Esophagus squamous epithelium (tissue), 5 donors: ENCODE data around the gene TRPV6. TPM values are rescaled to one million over a fixed set of nuclear protein-coding genes. Genes with fewer than 3 reads are reported as not detected.

Experiments used
- DNase-seq: peaks from one replicate; lab custom pipeline; 2025; lab: John Stamatoyannopoulos, UW
- H3K27ac ChIP-seq, 4 donors: fragments of 200-600 bp; sonication (generic); one replicate each; pipeline ENCODE4 v1.5.1; 2016 to 2019; ENCODE audit warnings: mild to moderate bottlenecking in 1 of 4
- H3K27me3 ChIP-seq, 4 donors: fragments of 200-600 bp; sonication (generic); 1 replicate in 3 of 4; 2 replicates in 1 of 4; pipeline versions ENCODE4 v1.5.1 to v1.6.0; 2017 to 2021; ENCODE audit warnings: antibody characterized with exemption in 1 of 4
- H3K36me3 ChIP-seq, 3 donors: fragments of 200-600 bp; sonication (generic); one replicate each; pipeline ENCODE4 v1.5.1; 2016 to 2019
- H3K4me1 ChIP-seq, 3 donors: fragments of 200-600 bp; sonication (generic); one replicate each; pipeline ENCODE4 v1.5.1; 2017 to 2019
- H3K4me3 ChIP-seq, 4 donors: fragments of 200-600 bp; sonication (generic); 1 replicate in 3 of 4; 2 replicates in 1 of 4; pipeline ENCODE4 v1.5.1; 2016 to 2019; ENCODE audit warnings: mild to moderate bottlenecking in 2 of 4, moderate library complexity in 1 of 4
- H3K9me3 ChIP-seq, 3 donors: fragments of 200-600 bp; sonication (generic); one replicate each; pipeline ENCODE4 v1.5.1; 2016 to 2019
- CTCF ChIP-seq, 6 experiments: fragments of 450-650 bp in 4 of 6; fragments of 200-600 bp in 2 of 6; sonication (generic) in 2 of 6; IDR thresholded peaks; one replicate each; pipeline ENCODE4 v1.5.1; 2016 to 2019; ENCODE audit warnings: antibody characterized with exemption in 6 of 6, mild to moderate bottlenecking in 4 of 6, moderate library complexity in 4 of 6
- POLR2A ChIP-seq, 4 donors: fragments of 450-650 bp; IDR thresholded peaks; one replicate each; pipeline ENCODE4 v1.6.1; 2017; ENCODE audit warnings: antibody characterized with exemption in 4 of 4, mild to moderate bottlenecking in 4 of 4, moderate library complexity in 3 of 4
- WGBS, 2 donors: methylation state at CpG; one replicate each; pipeline ENCODE4 v1.1.5; 2018; 5-methylcytosine and 5-hydroxymethylcytosine counted together
- intact Hi-C: fragments of 100-400 bp; cut with DNase I; formaldehyde crosslinking; loops from one replicate; pipeline ENCODE4 v1.15.0; 2022
- total RNA-seq, 4 donors: library from RNA; depleted of rRNA; stranded (reverse); fragments of >200 nt; gene quantifications; one replicate each; pipeline ENCODE4 v1.1.0, GENCODE V29; 2016
- donor health status: DM: yes; HTN: yes; CAD: no.

The TRPV6 gene
- total RNA-seq, 4 donors from 2014 or later: 0.79 to 6.9 (median 4.5) TPM

- Histone ChIP-seq H3K27ac (no peak overlapping the region), H3K36me3 (peaks cover 0 to 18% (median 0%) of the 10 kb centered on the region in 3 donors), H3K27me3 (peaks cover 0 to 26% (median 0%) of the 10 kb centered on the region in 4 donors), H3K4me3 (no peak overlapping the region), H3K4me1 (peaks cover 0 to 6% (median 0%) of the 10 kb centered on the region in 3 donors), H3K9me3 (no peaks in the 10 kb centered on the region)
- no peak for TF ChIP-seq POLR2A (IDR thresholded peaks at IDR 0.05)
- TF ChIP-seq CTCF (IDR thresholded peaks at IDR 0.05): no peak
- WGBS, 2 donors: 78 to 87% methylated on average over 4 to 8 of the region's 18 CpGs
- DNase-seq: no peak
- intact Hi-C loops: loop anchor here (10.0 kb wide), 1 partner anchor 128 kb away; no protein-coding TSS in a partner anchor
Observed at GRCh38 chr7:142876991-142877910, 8.3 kb downstream of the TRPV6 start.

GRCh38 chr7:142876236-142876960 lies 9.1 kb downstream of the TRPV6 start:
- Histone ChIP-seq H3K4me3 (no peak overlapping the region), H3K27me3 (peaks cover 0 to 19% (median 0%) of the 10 kb centered on the region in 4 donors), H3K9me3 (no peaks in the 10 kb centered on the region), H3K27ac (no peak overlapping the region), H3K36me3 (peaks cover 0 to 26% (median 0%) of the 10 kb centered on the region in 3 donors), H3K4me1 (no peaks in the 10 kb centered on the region)
- TF ChIP-seq CTCF (IDR thresholded peaks at IDR 0.05): no peak
- TF ChIP-seq POLR2A (IDR thresholded peaks at IDR 0.05): no peak
- DNase-seq: no peak
- intact Hi-C loops: loop anchor here (10.0 kb wide), 1 partner anchor 128 kb away; no protein-coding TSS in a partner anchor
- WGBS, 2 donors: 76 to 92% methylated on average over 6 to 9 of the region's 9 CpGs

- Histone ChIP-seq H3K4me3 (no peak overlapping the region), H3K27me3 (peaks cover 0 to 12% (median 0%) of the 10 kb centered on the region in 4 donors), H3K9me3 (no peaks in the 10 kb centered on the region), H3K36me3 (peaks cover 0 to 36% (median 0%) of the 10 kb centered on the region in 3 donors), H3K4me1 (no peaks in the 10 kb centered on the region), H3K27ac (no peak overlapping the region)
- intact Hi-C loops: loop anchor here (10.0 kb wide), 1 partner anchor 129 kb away; no protein-coding TSS in a partner anchor
- WGBS, 2 donors: 84 to 88% methylated on average over 3 to 5 of the region's 14 CpGs
- DNase-seq: no peak
- TF ChIP-seq POLR2A (IDR thresholded peaks at IDR 0.05) (no peak), CTCF (IDR thresholded peaks at IDR 0.05) (no peak)
Observed at GRCh38 chr7:142875456-142875855, 10.1 kb downstream of the TRPV6 start.

GRCh38 chr7:142874837-142875236 lies 10.7 kb downstream of the TRPV6 start:
- intact Hi-C loops: loop anchor here (10.0 kb wide), 1 partner anchor 130 kb away; no protein-coding TSS in a partner anchor
- peaks cover 0 to 7% (median 0%) of the 10 kb centered on the region in 4 donors for H3K27me3 ChIP-seq
- no peak overlapping the region for H3K27ac ChIP-seq
- DNase-seq: no peak
- 80 to 93% methylated on average over 2 to 4 of the region's 6 CpGs for WGBS, 2 donors
- H3K4me1 ChIP-seq: no peaks in the 10 kb centered on the region
- H3K9me3 ChIP-seq: no peaks in the 10 kb centered on the region
- H3K4me3 ChIP-seq: no peak overlapping the region
- no peak for TF ChIP-seq CTCF (IDR thresholded peaks at IDR 0.05)
- TF ChIP-seq POLR2A (IDR thresholded peaks at IDR 0.05): no peak
- peaks cover 0 to 42% (median 0%) of the 10 kb centered on the region in 3 donors for H3K36me3 ChIP-seq
